HG02759 (cell line): ENCODE data around the gene SERPINA10.
"Not testable (repeated sequence)": the region's sequence is repeated elsewhere in the genome, so short reads cannot be mapped to it uniquely, and the experiment has no call there.

Experiments
- ATAC-seq: cut with Tn5 transposase; IDR thresholded peaks from one replicate; pipeline ENCODE4 v1.9.1; 2021; ENCODE audit warnings: mild to moderate bottlenecking, moderate library complexity; ENCODE audit not compliant: unreplicated experiment

Gene SERPINA10

GRCh38 chr14:94288610-94289465 lies 4.2 kb downstream of the SERPINA10 start:
- ATAC-seq, result no peak

- ATAC-seq, result no peak
These were observed 7.9 kb downstream of the SERPINA10 start for GRCh38 chr14:94285158-94285557.

GRCh38 chr14:94284221-94284620 lies 8.8 kb downstream of the SERPINA10 start:
- ATAC-seq, result no peak

GRCh38 chr14:94282991-94283723 lies 9.9 kb downstream of the SERPINA10 start:
- ATAC-seq, result no peak

- no peak for ATAC-seq
These were observed 14.3 kb downstream of the SERPINA10 start for GRCh38 chr14:94278731-94279130.

- ATAC-seq, result not testable (repeated sequence)
These were observed 16.0 kb downstream of the SERPINA10 start for GRCh38 chr14:94276898-94277561.

- ATAC-seq, result no peak
These were observed 23.9 kb downstream of the SERPINA10 start for GRCh38 chr14:94269156-94269555.

- not testable (repeated sequence) for ATAC-seq
These were observed 24.5 kb downstream of the SERPINA10 start for GRCh38 chr14:94268582-94268981.

- no peak for ATAC-seq
These were observed 25.7 kb downstream of the SERPINA10 start for GRCh38 chr14:94267352-94267751.

- not testable (repeated sequence) for ATAC-seq
These were observed 28.9 kb downstream of the SERPINA10 start for GRCh38 chr14:94264195-94264594.

- no peak for ATAC-seq
These were observed 48.9 kb downstream of the SERPINA10 start for GRCh38 chr14:94244182-94244581.

GRCh38 chr14:94239406-94239805 lies 53.7 kb downstream of the SERPINA10 start:
- ATAC-seq, result no peak

- no peak for ATAC-seq
These were observed 55.1 kb downstream of the SERPINA10 start for GRCh38 chr14:94237983-94238382.

- ATAC-seq, result no peak
These were observed 56.0 kb downstream of the SERPINA10 start for GRCh38 chr14:94237046-94237445.
